Activated T-helper 2 cell treated with anti-CD3 and anti-CD28 coated beads, Interferon-gamma antibody, Interleukin-2, Interleukin-4, amounts not matched to agents 10 μg/mL and 5 μg/mL and 100 μg/mL, durations not matched to agents 14 hours and 24 hours and 36 hours (primary cell): ENCODE data around the gene BAK1. TPM values are rescaled to one million over a fixed set of nuclear protein-coding genes. Genes with fewer than 3 reads are reported as not detected.

ENCODE experiments used
- DNase-seq: peaks from one replicate; pipeline ENCODE4 v3.0.0; 2021; ENCODE audit warnings: low spot score
- H3K27ac Mint-ChIP-seq: one replicate; pipeline ENCODE4 v1.8.0; 2021; ENCODE audit warnings: mixed read lengths
- H3K27me3 Mint-ChIP-seq: one replicate; pipeline ENCODE4 v1.8.0; 2021; ENCODE audit warnings: low read depth, mixed read lengths
- H3K36me3 Mint-ChIP-seq: one replicate; pipeline ENCODE4 v1.8.0; 2021; ENCODE audit warnings: low read depth, mixed read lengths
- H3K4me1 Mint-ChIP-seq: one replicate; pipeline ENCODE4 v1.8.0; 2021; ENCODE audit warnings: low read depth, mixed read lengths
- H3K4me3 Mint-ChIP-seq: one replicate; pipeline ENCODE4 v1.8.0; 2021; ENCODE audit warnings: low read depth, mild to moderate bottlenecking, moderate library complexity, mixed read lengths
- H3K9me3 Mint-ChIP-seq: one replicate; pipeline ENCODE4 v1.8.0; 2021; ENCODE audit warnings: mixed read lengths
- intact Hi-C: fragments of 100-400 bp; cut with micrococcal nuclease; formaldehyde crosslinking; loops from one replicate; pipeline ENCODE4 v1.15.1; 2023
- total RNA-seq: library from RNA; stranded (reverse); gene quantifications from 2 replicates; pipeline ENCODE4 v1.2.3, GENCODE V29; 2022

BAK1 gene
- total RNA-seq, 1 donor from 2014 or later, result 53.4 TPM

- Mint-ChIP-seq H3K27ac (no peak overlapping the region), H3K36me3 (no peaks in the 10 kb centered on the region), H3K4me3 (no peak overlapping the region), H3K9me3 (no peaks in the 10 kb centered on the region), H3K27me3 (peaks cover 2% of the 10 kb centered on the region), H3K4me1 (peaks cover 17% of the 10 kb centered on the region)
- no peak for DNase-seq
- intact Hi-C loops, result no loop called here
Observed at GRCh38 chr6:33616913-33617312, 36.8 kb upstream of the BAK1 start.

- intact Hi-C loops, result no loop called here
- no peak overlapping the region for H3K4me3 Mint-ChIP-seq
- no peaks in the 10 kb centered on the region for H3K9me3 Mint-ChIP-seq
- H3K36me3 Mint-ChIP-seq, result no peaks in the 10 kb centered on the region
- no peak overlapping the region for H3K27ac Mint-ChIP-seq
- H3K27me3 Mint-ChIP-seq, result peaks cover 2% of the 10 kb centered on the region
- H3K4me1 Mint-ChIP-seq, result peaks cover 17% of the 10 kb centered on the region
- no peak for DNase-seq
Observed at GRCh38 chr6:33616113-33616512, 36.0 kb upstream of the BAK1 start.

GRCh38 chr6:33613795-33614168 is 33.7 kb upstream of the BAK1 start:
- H3K27ac Mint-ChIP-seq, result no peak overlapping the region
- intact Hi-C loops, result no loop called here
- no peaks in the 10 kb centered on the region for H3K36me3 Mint-ChIP-seq
- H3K27me3 Mint-ChIP-seq, result peaks cover 2% of the 10 kb centered on the region
- no peak for DNase-seq
- H3K4me3 Mint-ChIP-seq, result no peak overlapping the region
- no peaks in the 10 kb centered on the region for H3K9me3 Mint-ChIP-seq
- H3K4me1 Mint-ChIP-seq, result peaks cover 6% of the 10 kb centered on the region

- no peaks in the 10 kb centered on the region for H3K9me3 Mint-ChIP-seq
- H3K27ac Mint-ChIP-seq, result no peak overlapping the region
- H3K36me3 Mint-ChIP-seq, result no peaks in the 10 kb centered on the region
- DNase-seq, result no peak
- H3K27me3 Mint-ChIP-seq, result peaks cover 2% of the 10 kb centered on the region
- H3K4me1 Mint-ChIP-seq, result peaks cover 6% of the 10 kb centered on the region
- intact Hi-C loops, result no loop called here
- H3K4me3 Mint-ChIP-seq, result no peak overlapping the region
Observed at GRCh38 chr6:33613146-33613794, 33.2 kb upstream of the BAK1 start.

- Mint-ChIP-seq H3K27ac (no peak overlapping the region), H3K4me1 (peaks cover 2% of the 10 kb centered on the region), H3K9me3 (no peaks in the 10 kb centered on the region), H3K4me3 (no peak overlapping the region), H3K36me3 (no peaks in the 10 kb centered on the region), H3K27me3 (peaks cover 2% of the 10 kb centered on the region)
- intact Hi-C loops, result no loop called here
- DNase-seq, result no peak
Observed at GRCh38 chr6:33610779-33611732, 31.0 kb upstream of the BAK1 start.

- DNase-seq, result no peak
- Mint-ChIP-seq H3K9me3 (no peaks in the 10 kb centered on the region), H3K27me3 (peaks cover 4% of the 10 kb centered on the region), H3K4me3 (no peak overlapping the region), H3K4me1 (peaks cover 2% of the 10 kb centered on the region), H3K36me3 (no peaks in the 10 kb centered on the region), H3K27ac (no peak overlapping the region)
- intact Hi-C loops, result no loop called here
Observed at GRCh38 chr6:33610067-33610466, 30.0 kb upstream of the BAK1 start.

- Mint-ChIP-seq H3K4me3 (no peak overlapping the region), H3K27me3 (peaks cover 7% of the 10 kb centered on the region), H3K4me1 (peaks cover 2% of the 10 kb centered on the region), H3K27ac (no peak overlapping the region), H3K9me3 (no peaks in the 10 kb centered on the region), H3K36me3 (no peaks in the 10 kb centered on the region)
- no peak for DNase-seq
- intact Hi-C loops, result no loop called here
Observed at GRCh38 chr6:33609528-33609927, 29.5 kb upstream of the BAK1 start.

- intact Hi-C loops, result no loop called here
- H3K4me3 Mint-ChIP-seq, result no peak overlapping the region
- no peak for DNase-seq
- H3K9me3 Mint-ChIP-seq, result no peaks in the 10 kb centered on the region
- no peaks in the 10 kb centered on the region for H3K36me3 Mint-ChIP-seq
- no peak overlapping the region for H3K27ac Mint-ChIP-seq
- H3K27me3 Mint-ChIP-seq, result peaks cover 7% of the 10 kb centered on the region
- H3K4me1 Mint-ChIP-seq, result peaks cover 2% of the 10 kb centered on the region
Observed at GRCh38 chr6:33609019-33609418, 28.9 kb upstream of the BAK1 start.

- Mint-ChIP-seq H3K27ac (no peak overlapping the region), H3K4me3 (no peak overlapping the region), H3K4me1 (no peaks in the 10 kb centered on the region), H3K27me3 (peaks cover 4% of the 10 kb centered on the region), H3K9me3 (no peaks in the 10 kb centered on the region), H3K36me3 (no peaks in the 10 kb centered on the region)
- intact Hi-C loops, result no loop called here
- DNase-seq, result no peak
Observed at GRCh38 chr6:33607784-33608161, 27.7 kb upstream of the BAK1 start.

- H3K36me3 Mint-ChIP-seq, result no peaks in the 10 kb centered on the region
- intact Hi-C loops, result no loop called here
- DNase-seq, result no peak
- no peaks in the 10 kb centered on the region for H3K9me3 Mint-ChIP-seq
- H3K4me3 Mint-ChIP-seq, result no peak overlapping the region
- peaks cover 6% of the 10 kb centered on the region for H3K27me3 Mint-ChIP-seq
- H3K27ac Mint-ChIP-seq, result no peak overlapping the region
- H3K4me1 Mint-ChIP-seq, result no peaks in the 10 kb centered on the region
Observed at GRCh38 chr6:33607126-33607783, 27.2 kb upstream of the BAK1 start.

GRCh38 chr6:33606642-33607041 is 26.6 kb upstream of the BAK1 start:
- DNase-seq, result no peak
- no peaks in the 10 kb centered on the region for H3K4me1 Mint-ChIP-seq
- no peak overlapping the region for H3K4me3 Mint-ChIP-seq
- H3K27ac Mint-ChIP-seq, result no peak overlapping the region
- H3K9me3 Mint-ChIP-seq, result no peaks in the 10 kb centered on the region
- no peaks in the 10 kb centered on the region for H3K36me3 Mint-ChIP-seq
- intact Hi-C loops, result no loop called here
- peaks cover 8% of the 10 kb centered on the region for H3K27me3 Mint-ChIP-seq

GRCh38 chr6:33604941-33605854 is 25.1 kb upstream of the BAK1 start:
- H3K4me3 Mint-ChIP-seq, result no peak overlapping the region

More at GRCh38 chr6:33604941-33605854, 25.1 kb upstream of the BAK1 start:
- H3K4me1 Mint-ChIP-seq, result no peaks in the 10 kb centered on the region
- no peak for DNase-seq
- intact Hi-C loops, result no loop called here
- H3K27ac Mint-ChIP-seq, result no peak overlapping the region
- H3K9me3 Mint-ChIP-seq, result no peaks in the 10 kb centered on the region
- H3K36me3 Mint-ChIP-seq, result no peaks in the 10 kb centered on the region
- H3K27me3 Mint-ChIP-seq, result peaks cover 13% of the 10 kb centered on the region
